Osteocyte (in vitro differentiated cells): ENCODE data around the gene FRMD1. TPM values are rescaled to one million over a fixed set of nuclear protein-coding genes. Genes with fewer than 3 reads are reported as not detected.

ENCODE experiments used
- DNase-seq: peaks from one replicate; pipeline ENCODE4 v3.0.0; 2021; ENCODE audit warnings: mixed read lengths; ENCODE audit not compliant: unreplicated experiment; ENCODE audit errors: extremely low spot score
- H3K27ac Mint-ChIP-seq: one replicate; pipeline ENCODE4 v1.8.0; 2021; ENCODE audit warnings: mild to moderate bottlenecking, mixed read lengths; ENCODE audit not compliant: unreplicated experiment
- H3K27me3 Mint-ChIP-seq: one replicate; pipeline ENCODE4 v1.8.0; 2021; ENCODE audit warnings: mixed read lengths; ENCODE audit not compliant: unreplicated experiment
- H3K36me3 Mint-ChIP-seq: one replicate; pipeline ENCODE4 v1.8.0; 2021; ENCODE audit warnings: mixed read lengths; ENCODE audit not compliant: unreplicated experiment
- H3K4me1 Mint-ChIP-seq: one replicate; pipeline ENCODE4 v1.8.0; 2021; ENCODE audit warnings: mixed read lengths; ENCODE audit not compliant: unreplicated experiment
- H3K4me3 Mint-ChIP-seq: one replicate; pipeline ENCODE4 v1.8.0; 2021; ENCODE audit warnings: mild to moderate bottlenecking, moderate library complexity, mixed read lengths; ENCODE audit not compliant: unreplicated experiment
- H3K9me3 Mint-ChIP-seq: one replicate; pipeline ENCODE4 v1.8.0; 2021; ENCODE audit warnings: mixed read lengths; ENCODE audit not compliant: unreplicated experiment
- CTCF ChIP-seq: fragments of 200-600 bp; sonication (generic); IDR thresholded peaks from 2 replicates; pipeline ENCODE4 v1.5.0; 2021; ENCODE audit warnings: antibody characterized with exemption, mild to moderate bottlenecking, moderate library complexity
- total RNA-seq: library from RNA; stranded (reverse); gene quantifications from 2 replicates; pipeline ENCODE4 v1.2.1, GENCODE V29; 2021

FRMD1 gene
- total RNA-seq, 1 donor from 2014 or later, result 0.05 TPM

- Mint-ChIP-seq H3K9me3 (no peaks in the 10 kb centered on the region), H3K36me3 (no peaks in the 10 kb centered on the region), H3K27ac (no peak overlapping the region), H3K27me3 (peaks cover 2% of the 10 kb centered on the region), H3K4me1 (no peaks in the 10 kb centered on the region), H3K4me3 (no peak overlapping the region)
- peak; percentile 74 for DNase-seq
- no peak for TF ChIP-seq CTCF
Observed at GRCh38 chr6:168125429-168126001, 46.5 kb upstream of the FRMD1 start.

- H3K27me3 Mint-ChIP-seq, result peaks cover 2% of the 10 kb centered on the region
- H3K9me3 Mint-ChIP-seq, result no peaks in the 10 kb centered on the region
- no peaks in the 10 kb centered on the region for H3K4me1 Mint-ChIP-seq
- no peaks in the 10 kb centered on the region for H3K36me3 Mint-ChIP-seq
- peak; percentile 70 for DNase-seq
- no peak for TF ChIP-seq CTCF
- no peak overlapping the region for H3K4me3 Mint-ChIP-seq
- H3K27ac Mint-ChIP-seq, result no peak overlapping the region
Observed at GRCh38 chr6:168124921-168125320, 45.9 kb upstream of the FRMD1 start.

DNA sequence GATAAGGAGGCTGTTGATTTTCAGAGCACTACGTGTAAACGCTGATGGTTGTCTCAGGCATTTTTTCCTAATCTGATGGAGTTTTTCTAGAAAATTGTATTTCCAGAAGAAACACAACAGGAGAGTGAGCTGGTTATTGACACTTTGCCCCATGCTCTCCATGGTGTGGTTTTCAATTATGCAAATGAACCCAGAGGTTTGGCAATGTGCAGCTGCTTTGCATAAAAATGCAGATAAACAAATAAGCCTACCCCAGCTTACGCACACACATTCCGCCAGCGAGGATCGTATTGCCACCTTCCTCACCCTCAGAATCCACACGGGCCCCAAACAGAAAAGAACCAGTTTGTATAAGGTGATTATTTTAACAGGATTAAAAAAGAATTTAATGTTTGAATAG lies 45.1 kb upstream of the FRMD1 start:
- Mint-ChIP-seq H3K36me3 (no peaks in the 10 kb centered on the region), H3K4me3 (no peak overlapping the region), H3K27me3 (peaks cover 2% of the 10 kb centered on the region), H3K4me1 (no peaks in the 10 kb centered on the region), H3K9me3 (no peaks in the 10 kb centered on the region), H3K27ac (no peak overlapping the region)
- TF ChIP-seq CTCF, result no peak
- peak; percentile 46 for DNase-seq

DNA sequence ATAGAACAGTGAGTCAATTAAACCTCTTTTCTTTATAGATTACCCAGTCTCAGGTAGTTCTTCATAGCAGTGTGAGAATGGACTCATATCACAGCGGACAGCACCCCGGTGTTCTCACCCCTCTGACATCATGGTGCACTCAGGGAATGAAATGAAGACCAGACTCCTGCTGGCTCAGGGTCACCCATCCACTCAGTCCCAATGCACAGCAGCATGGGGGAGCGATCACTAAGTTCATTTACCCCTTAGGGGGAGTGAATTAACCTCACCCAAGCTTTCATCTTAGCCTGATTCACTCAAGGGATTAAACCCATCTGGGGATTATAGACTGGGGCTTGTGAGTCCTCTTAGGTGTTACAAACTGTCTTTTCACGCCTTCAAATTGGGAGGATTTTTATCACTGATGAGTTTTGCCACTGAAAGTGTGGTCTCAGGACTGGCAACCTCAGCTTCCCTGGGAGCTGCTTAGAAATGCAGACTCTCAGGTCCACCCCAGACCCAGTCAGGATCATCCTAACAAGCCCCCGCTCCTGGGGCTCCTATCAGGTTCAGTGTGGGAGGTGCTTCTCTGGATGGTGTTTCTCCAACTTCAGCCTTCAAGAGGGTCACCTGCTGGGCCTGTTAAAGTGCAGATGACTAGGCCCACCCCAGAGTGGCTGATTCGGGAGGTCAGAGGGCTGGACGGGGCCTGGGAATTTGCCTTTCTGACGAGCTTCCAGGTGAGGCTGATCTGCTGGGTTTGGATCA lies 44.3 kb upstream of the FRMD1 start:
- TF ChIP-seq CTCF, result no peak
- H3K27ac Mint-ChIP-seq, result no peak overlapping the region
- H3K9me3 Mint-ChIP-seq, result no peaks in the 10 kb centered on the region

DNA sequence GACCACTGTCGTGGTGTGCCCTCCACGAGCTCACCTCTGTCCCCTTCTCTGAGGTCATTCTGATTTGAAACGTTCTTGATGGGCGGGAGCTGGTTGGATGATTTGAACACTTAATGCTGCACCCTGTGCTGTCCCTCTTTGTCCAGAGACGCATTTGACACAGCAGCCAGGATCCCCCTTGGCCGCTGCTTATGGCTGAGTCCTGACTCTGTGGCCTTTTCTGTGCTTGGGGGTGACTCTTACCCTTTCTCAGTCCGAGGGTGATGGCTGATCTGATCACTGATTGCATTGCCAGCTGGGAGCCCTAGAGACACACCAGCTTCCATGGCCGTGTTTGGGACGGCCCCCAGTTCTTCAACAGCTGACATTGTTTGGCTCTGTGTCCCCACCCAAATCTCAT lies 43.5 kb upstream of the FRMD1 start:
- no peak for TF ChIP-seq CTCF
- Mint-ChIP-seq H3K36me3 (no peaks in the 10 kb centered on the region), H3K27me3 (peaks cover 2% of the 10 kb centered on the region), H3K9me3 (no peaks in the 10 kb centered on the region), H3K27ac (no peak overlapping the region), H3K4me1 (peaks cover 1% of the 10 kb centered on the region), H3K4me3 (no peak overlapping the region)
- DNase-seq, result peak; percentile 60

More for the DNA sequence above, 44.3 kb upstream of the FRMD1 start:
- Mint-ChIP-seq H3K36me3 (no peaks in the 10 kb centered on the region), H3K4me1 (no peaks in the 10 kb centered on the region), H3K27me3 (peaks cover 2% of the 10 kb centered on the region), H3K4me3 (no peak overlapping the region)
- peak; percentile 42 for DNase-seq
